WTC11 (cell line): ENCODE results near the gene B4GALT2.

ENCODE experiments used
- ATF2 ChIP-seq: sonication (generic); formaldehyde crosslinking; IDR thresholded peaks from 2 replicates; pipeline ENCODE4 v1.8.1; 2022; ENCODE audit warnings: low read depth, missing genetic modification reagents, borderline replicate concordance
- CREM ChIP-seq: sonication (generic); formaldehyde crosslinking; IDR thresholded peaks from 2 replicates; pipeline ENCODE4 v1.8.1; 2022; ENCODE audit warnings: mild to moderate bottlenecking, missing genetic modification reagents, moderate library complexity
- CTCF ChIP-seq: fragments of 200-600 bp; IDR thresholded peaks from 2 replicates; pipeline ENCODE4 v1.8.0; 2022; ENCODE audit warnings: antibody characterized with exemption
- E2F4 ChIP-seq: sonication (generic); formaldehyde crosslinking; IDR thresholded peaks from 2 replicates; pipeline ENCODE4 v1.8.1; 2022; ENCODE audit warnings: low read depth, mild to moderate bottlenecking, moderate library complexity, missing genetic modification reagents, borderline replicate concordance
- ETV6 ChIP-seq: sonication (generic); formaldehyde crosslinking; IDR thresholded peaks from 2 replicates; pipeline ENCODE4 v1.8.1; 2022; ENCODE audit warnings: mild to moderate bottlenecking, missing genetic modification reagents
- ZNF232 ChIP-seq: sonication (generic); formaldehyde crosslinking; IDR thresholded peaks from 2 replicates; pipeline ENCODE4 v1.8.0; 2022; ENCODE audit warnings: mild to moderate bottlenecking, missing genetic modification reagents
- TF ChIP-seq, protein P1 (sequence below): sonication (generic); formaldehyde crosslinking; IDR thresholded peaks from 2 replicates; pipeline ENCODE4 v1.8.1; 2023; ENCODE audit warnings: mild to moderate bottlenecking, missing genetic modification reagents, moderate library complexity
- TF ChIP-seq, protein P2 (sequence below): sonication (generic); formaldehyde crosslinking; IDR thresholded peaks from 2 replicates; pipeline ENCODE4 v1.8.0; 2022; ENCODE audit warnings: mild to moderate bottlenecking, missing genetic modification reagents
- TF ChIP-seq, protein P3 (sequence below): fragments of 250-450 bp; sonication (Bioruptor Pico); IDR thresholded peaks from 2 replicates; pipeline ENCODE4 v2.1.2; 2022; ENCODE audit warnings: mild to moderate bottlenecking, moderate library complexity

GRCh38 chr1:43936431-43937151, 42.4 kb upstream of the B4GALT2 start:
- 0 out of 2 replicates have a peak, but pooled peaks have one; percentile 25 for TF ChIP-seq CTCF
- no peak for TF ChIP-seq ATF2 (CRISPR knock-in tag)
- no peak for TF ChIP-seq ZNF232
- TF ChIP-seq, protein P1, sequence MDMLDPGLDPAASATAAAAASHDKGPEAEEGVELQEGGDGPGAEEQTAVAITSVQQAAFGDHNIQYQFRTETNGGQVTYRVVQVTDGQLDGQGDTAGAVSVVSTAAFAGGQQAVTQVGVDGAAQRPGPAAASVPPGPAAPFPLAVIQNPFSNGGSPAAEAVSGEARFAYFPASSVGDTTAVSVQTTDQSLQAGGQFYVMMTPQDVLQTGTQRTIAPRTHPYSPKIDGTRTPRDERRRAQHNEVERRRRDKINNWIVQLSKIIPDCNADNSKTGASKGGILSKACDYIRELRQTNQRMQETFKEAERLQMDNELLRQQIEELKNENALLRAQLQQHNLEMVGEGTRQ (CRISPR knock-in tag) = no peak
- TF ChIP-seq ETV6 (CRISPR knock-in tag) = no peak
- TF ChIP-seq, protein P2, sequence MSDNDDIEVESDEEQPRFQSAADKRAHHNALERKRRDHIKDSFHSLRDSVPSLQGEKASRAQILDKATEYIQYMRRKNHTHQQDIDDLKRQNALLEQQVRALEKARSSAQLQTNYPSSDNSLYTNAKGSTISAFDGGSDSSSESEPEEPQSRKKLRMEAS = 0 out of 2 replicates have a peak, but pooled peaks have one; percentile 39
- TF ChIP-seq, protein P3, sequence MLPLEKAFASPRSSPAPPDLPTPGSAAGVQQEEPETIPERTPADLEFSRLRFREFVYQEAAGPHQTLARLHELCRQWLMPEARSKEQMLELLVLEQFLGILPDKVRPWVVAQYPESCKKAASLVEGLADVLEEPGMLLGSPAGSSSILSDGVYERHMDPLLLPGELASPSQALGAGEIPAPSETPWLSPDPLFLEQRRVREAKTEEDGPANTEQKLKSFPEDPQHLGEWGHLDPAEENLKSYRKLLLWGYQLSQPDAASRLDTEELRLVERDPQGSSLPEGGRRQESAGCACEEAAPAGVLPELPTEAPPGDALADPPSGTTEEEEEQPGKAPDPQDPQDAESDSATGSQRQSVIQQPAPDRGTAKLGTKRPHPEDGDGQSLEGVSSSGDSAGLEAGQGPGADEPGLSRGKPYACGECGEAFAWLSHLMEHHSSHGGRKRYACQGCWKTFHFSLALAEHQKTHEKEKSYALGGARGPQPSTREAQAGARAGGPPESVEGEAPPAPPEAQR (CRISPR knock-in tag) = no peak
- no peak for TF ChIP-seq CREM (CRISPR knock-in tag)
- TF ChIP-seq E2F4 (CRISPR knock-in tag) = no peak
